ENCODE measurements around the gene EYA3. TPM values are rescaled to one million over a fixed set of nuclear protein-coding genes. Genes with fewer than 3 reads are reported as not detected.

The EYA3 gene
- total RNA-seq, 4 donors from 2014 or later = 8.2 to 11.9 (median 8.7) TPM

DNA sequence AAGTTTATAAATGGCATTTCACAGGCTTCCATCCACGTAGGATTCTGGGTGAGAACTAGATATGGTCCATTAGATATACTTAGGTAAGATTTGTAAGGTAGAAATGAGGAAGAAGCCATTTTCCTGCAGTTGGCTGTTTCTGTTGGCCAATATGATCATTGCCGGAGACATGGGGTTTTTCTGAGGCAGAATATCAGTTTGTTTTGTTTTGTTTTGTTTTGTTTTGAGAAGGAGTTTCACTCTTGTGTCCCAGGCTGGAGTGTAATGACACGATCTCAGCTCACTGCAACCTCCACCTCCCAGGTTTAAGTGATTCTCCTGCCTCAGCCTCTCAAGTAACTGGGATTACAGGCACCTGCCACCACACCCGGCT, 8.7 kb upstream of the EYA3 start:
- intact Hi-C loops (cut with DNase I) = no loop called here
- Histone ChIP-seq H3K27me3 (peaks cover 0 to 33% (median 0%) of the 10 kb centered on the region in 4 donors), H3K4me1 (no peaks in the 10 kb centered on the region), H3K27ac (replicated peaks in 1 of 4) (no peak overlapping the region), H3K9me3 (no peaks in the 10 kb centered on the region), H3K4me3 (no peak overlapping the region), H3K36me3 (no peaks in the 10 kb centered on the region)
- 90% methylated on average over 4 of the region's 4 CpGs for WGBS
- TF ChIP-seq EP300 (IDR thresholded peaks at IDR 0.05) = no peak
- no peak for TF ChIP-seq POLR2AphosphoS5 (IDR thresholded peaks at IDR 0.05)
- TF ChIP-seq, protein P1, sequence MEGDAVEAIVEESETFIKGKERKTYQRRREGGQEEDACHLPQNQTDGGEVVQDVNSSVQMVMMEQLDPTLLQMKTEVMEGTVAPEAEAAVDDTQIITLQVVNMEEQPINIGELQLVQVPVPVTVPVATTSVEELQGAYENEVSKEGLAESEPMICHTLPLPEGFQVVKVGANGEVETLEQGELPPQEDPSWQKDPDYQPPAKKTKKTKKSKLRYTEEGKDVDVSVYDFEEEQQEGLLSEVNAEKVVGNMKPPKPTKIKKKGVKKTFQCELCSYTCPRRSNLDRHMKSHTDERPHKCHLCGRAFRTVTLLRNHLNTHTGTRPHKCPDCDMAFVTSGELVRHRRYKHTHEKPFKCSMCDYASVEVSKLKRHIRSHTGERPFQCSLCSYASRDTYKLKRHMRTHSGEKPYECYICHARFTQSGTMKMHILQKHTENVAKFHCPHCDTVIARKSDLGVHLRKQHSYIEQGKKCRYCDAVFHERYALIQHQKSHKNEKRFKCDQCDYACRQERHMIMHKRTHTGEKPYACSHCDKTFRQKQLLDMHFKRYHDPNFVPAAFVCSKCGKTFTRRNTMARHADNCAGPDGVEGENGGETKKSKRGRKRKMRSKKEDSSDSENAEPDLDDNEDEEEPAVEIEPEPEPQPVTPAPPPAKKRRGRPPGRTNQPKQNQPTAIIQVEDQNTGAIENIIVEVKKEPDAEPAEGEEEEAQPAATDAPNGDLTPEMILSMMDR (IDR thresholded peaks at IDR 0.05) = no peak
- TF ChIP-seq POLR2A (IDR thresholded peaks at IDR 0.05; ENCODE audit: low read depth) = no peak
- no peak for DNase-seq (ENCODE audit: extremely low spot score)

DNA sequence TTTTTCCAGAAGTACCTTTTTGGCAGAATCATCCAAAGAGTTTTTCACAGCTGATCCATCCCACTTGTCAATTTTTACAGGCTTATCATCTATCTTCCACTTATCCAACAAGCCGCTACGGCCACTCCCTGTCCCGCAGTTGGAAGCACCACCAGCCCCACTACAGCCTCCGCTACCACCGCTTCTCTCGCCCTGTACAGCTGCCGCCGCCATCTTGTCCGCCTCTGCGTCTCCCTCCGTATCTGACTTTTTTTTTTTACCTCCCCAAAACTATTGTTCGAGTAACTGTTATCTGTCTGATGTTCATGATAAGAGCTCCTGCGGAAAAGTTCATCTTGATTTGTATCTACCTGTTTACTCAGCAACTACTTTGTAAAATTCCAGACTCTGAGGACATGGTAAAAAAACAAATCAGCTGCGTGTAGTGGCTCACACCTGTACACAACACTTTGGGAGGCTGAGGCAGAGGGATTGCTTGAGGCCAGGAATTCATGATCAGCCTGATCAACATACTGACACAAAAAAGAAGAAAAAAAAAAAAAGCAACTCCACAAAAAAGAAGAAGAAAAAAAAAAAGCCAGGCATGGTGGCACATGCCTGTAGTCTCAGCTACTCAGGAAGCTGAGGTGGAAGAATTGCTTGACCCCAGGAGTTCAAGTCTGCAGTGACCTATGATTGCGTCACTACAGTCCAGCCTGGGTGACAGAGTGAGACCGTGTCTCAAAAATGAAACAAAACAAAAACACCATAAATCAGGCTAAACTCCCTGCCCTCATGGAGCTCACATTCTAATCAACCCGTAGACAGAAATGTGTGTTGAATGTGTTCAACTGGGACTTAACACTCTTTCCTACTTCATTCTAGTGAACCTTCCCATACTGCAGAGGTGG, 8.0 kb upstream of the EYA3 start:
- no peaks in the 10 kb centered on the region for H3K4me1 ChIP-seq
- no peaks in the 10 kb centered on the region for H3K36me3 ChIP-seq
- H3K27me3 ChIP-seq = peaks cover 0 to 33% (median 0%) of the 10 kb centered on the region in 4 donors
- no peaks in the 10 kb centered on the region for H3K9me3 ChIP-seq
- WGBS = 88% methylated on average over 17 of the region's 17 CpGs
- no peak overlapping the region for H3K4me3 ChIP-seq
- intact Hi-C loops (cut with DNase I) = no loop called here
- no peak for TF ChIP-seq POLR2AphosphoS5 (IDR thresholded peaks at IDR 0.05)
- no peak for TF ChIP-seq POLR2A (IDR thresholded peaks at IDR 0.05; ENCODE audit: low read depth)
- no peak for TF ChIP-seq EP300 (IDR thresholded peaks at IDR 0.05)
- TF ChIP-seq, protein P1 (IDR thresholded peaks at IDR 0.05) = no peak
- DNase-seq (ENCODE audit: extremely low spot score) = no peak
- no peak overlapping the region for H3K27ac ChIP-seq (replicated peaks in 1 of 4)

DNA sequence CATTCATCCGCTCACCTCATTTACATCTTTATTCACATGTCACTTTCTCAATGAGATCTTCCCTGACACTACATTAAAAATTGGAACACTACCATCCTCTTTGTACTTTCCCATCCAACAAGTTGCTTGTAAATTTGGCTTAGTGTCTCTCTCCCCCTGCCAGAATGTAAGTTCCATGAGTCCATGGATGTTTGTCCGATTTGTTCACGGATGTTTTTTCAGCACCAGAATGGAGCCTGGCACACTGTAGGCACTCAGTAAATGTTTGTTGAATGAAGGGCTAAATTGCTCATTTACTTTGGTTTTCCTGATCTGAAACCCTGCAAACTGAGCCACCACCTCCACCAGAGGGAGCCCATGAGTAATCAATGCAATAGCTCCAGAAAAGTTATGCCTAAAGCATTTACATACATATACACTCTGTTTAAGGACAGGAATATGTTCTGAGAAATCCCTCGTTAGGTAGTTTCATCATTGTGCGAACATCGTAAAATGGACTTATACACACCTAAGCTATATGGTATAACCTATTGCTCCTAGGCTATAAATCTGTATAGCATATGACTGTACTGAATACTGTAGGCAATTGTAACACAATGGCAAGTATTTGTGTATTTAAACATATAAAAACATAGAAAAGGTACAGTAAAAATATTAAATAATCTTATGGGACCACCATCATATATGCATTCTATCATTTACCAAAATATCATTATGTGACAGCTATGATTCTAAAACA, 2.8 kb upstream of the EYA3 start:
- Histone ChIP-seq H3K4me1 (peaks cover 14 to 25% (median 21%) of the 10 kb centered on the region in 4 donors), H3K27ac (replicated peaks in 1 of 4) (no peak overlapping the region), H3K27me3 (peaks cover 0 to 19% (median 0%) of the 10 kb centered on the region in 4 donors), H3K4me3 (no peak overlapping the region), H3K36me3 (no peaks in the 10 kb centered on the region), H3K9me3 (no peaks in the 10 kb centered on the region)
- WGBS = 45% methylated on average over 6 of the region's 6 CpGs
- peak; percentile 94 for DNase-seq (ENCODE audit: extremely low spot score)
- TF ChIP-seq POLR2A (IDR thresholded peaks at IDR 0.05; ENCODE audit: low read depth) = no peak
- TF ChIP-seq, protein P1 (IDR thresholded peaks at IDR 0.05) = peak; percentile 59 to 79 (median 63)
- intact Hi-C loops (cut with DNase I) = no loop called here

GRCh38 chr1:28087614-28088167, 719 bp downstream of the EYA3 start:
- TF ChIP-seq POLR2AphosphoS5 (IDR thresholded peaks at IDR 0.05) = no peak
- Histone ChIP-seq H3K27ac (replicated peaks in 1 of 4) (peak overlapping the region; percentile 83 to 90 (median 86)), H3K36me3 (no peaks in the 10 kb centered on the region), H3K4me1 (peaks cover 14 to 31% (median 29%) of the 10 kb centered on the region in 4 donors), H3K4me3 (peak overlapping the region; percentile 69 to 90 (median 75)), H3K27me3 (peaks cover 0 to 4% (median 0%) of the 10 kb centered on the region in 4 donors), H3K9me3 (no peaks in the 10 kb centered on the region)
- intact Hi-C loops (cut with DNase I) = no loop called here
- DNase-seq (ENCODE audit: extremely low spot score) = no peak
- WGBS = 13% methylated on average over 9 of the region's 16 CpGs

DNA sequence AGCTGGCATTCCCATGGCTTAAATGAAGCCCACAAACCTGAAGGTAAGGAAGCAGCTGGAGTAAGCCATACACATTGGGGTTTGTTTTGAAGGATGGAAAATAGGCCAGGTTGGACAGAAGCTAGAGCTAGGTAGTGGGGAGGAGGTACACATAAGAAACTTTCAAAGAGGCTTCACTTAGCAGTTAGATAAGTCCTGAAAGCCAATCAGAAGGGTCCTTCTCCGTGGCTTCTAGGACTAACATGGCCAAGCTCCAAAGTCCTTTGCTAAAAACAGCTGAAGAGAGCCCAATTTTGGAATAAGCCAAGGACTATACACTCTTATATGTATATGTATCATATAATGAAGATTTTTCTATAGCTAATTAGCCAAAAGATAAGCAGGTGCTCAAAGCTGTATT, 1.8 kb downstream of the EYA3 start:
- peaks cover 14 to 31% (median 29%) of the 10 kb centered on the region in 4 donors for H3K4me1 ChIP-seq
- no peaks in the 10 kb centered on the region for H3K27me3 ChIP-seq
- TF ChIP-seq, protein P1 (IDR thresholded peaks at IDR 0.05) = no peak
- TF ChIP-seq POLR2A (IDR thresholded peaks at IDR 0.05; ENCODE audit: low read depth) = no peak
- no peak for TF ChIP-seq POLR2AphosphoS5 (IDR thresholded peaks at IDR 0.05)
- no peak for TF ChIP-seq EP300 (IDR thresholded peaks at IDR 0.05)
- H3K36me3 ChIP-seq = no peaks in the 10 kb centered on the region
- H3K27ac ChIP-seq (replicated peaks in 1 of 4) = no peak overlapping the region
- no peak overlapping the region for H3K4me3 ChIP-seq
- no peaks in the 10 kb centered on the region for H3K9me3 ChIP-seq
- DNase-seq (ENCODE audit: extremely low spot score) = no peak
- WGBS = 81% methylated on average over 1 of the region's 1 CpG
- intact Hi-C loops (cut with DNase I) = no loop called here
